Loucy (cell line): ENCODE results near the gene NPHP4.

Experiments used
- CTCF ChIP-seq: fragments of 200-600 bp; sonication (generic); conservative IDR thresholded peaks from 2 replicates; pipeline ENCODE4 v1.5.1; 2014; ENCODE audit warnings: mild to moderate bottlenecking, antibody characterized with exemption, low read length
- EZH2phosphoT487 ChIP-seq: fragments of 200-600 bp; IDR thresholded peaks from 2 replicates; pipeline ENCODE4 v1.6.1; 2018; ENCODE audit warnings: antibody characterized with exemption, mild to moderate bottlenecking, moderate library complexity, borderline replicate concordance

DNA sequence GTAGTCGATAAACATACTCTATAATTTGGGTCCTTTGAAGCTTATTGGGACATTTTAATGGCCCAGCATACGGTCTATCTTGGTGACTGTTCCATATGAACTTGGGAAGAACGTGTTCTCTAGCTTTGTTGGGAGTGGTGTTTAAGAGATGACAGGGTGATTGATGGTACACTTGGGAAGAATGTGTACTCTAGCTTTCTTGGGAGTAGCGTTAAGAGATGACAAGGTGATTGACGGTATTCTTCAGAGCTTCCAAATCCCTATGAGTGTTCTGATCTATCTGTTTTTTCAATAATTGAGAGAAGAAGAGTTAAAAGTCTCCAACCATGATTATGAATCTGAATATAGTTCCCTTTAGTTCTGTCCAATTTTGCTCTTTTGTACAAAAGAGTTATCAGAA is 9.4 kb downstream of the NPHP4 start:
- TF ChIP-seq CTCF (no peak), EZH2phosphoT487 (no peak)
